RWPE2 (cell line): Measurements from ENCODE around the gene PITPNC1.

Experiments used
- ATAC-seq: fragments of 200-7000 bp; cut with Tn5 transposase; 3 replicates; pipeline ENCODE4 v1.9.1; 2021; ENCODE audit warnings: low read depth
- DNase-seq: peaks from one replicate; pipeline ENCODE4 v3.0.0-alpha.2; 2020; ENCODE audit warnings: low spot score
- H3K27ac ChIP-seq: fragments of 450-650 bp; 2 replicates; pipeline ENCODE4 v1.5.1; 2017; ENCODE audit warnings: mild to moderate bottlenecking; ENCODE audit not compliant: poor library complexity, severe bottlenecking
- H3K27me3 ChIP-seq: fragments of 250-450 bp; sonication (Bioruptor Pico); 2 replicates; pipeline ENCODE4 v1.5.1; 2021; ENCODE audit warnings: mild to moderate bottlenecking, moderate library complexity; ENCODE audit not compliant: insufficient read depth, poor library complexity, severe bottlenecking
- H3K36me3 ChIP-seq: fragments of 250-450 bp; sonication (Bioruptor Pico); 2 replicates; pipeline ENCODE4 v1.5.1; 2020; ENCODE audit warnings: low read depth, mild to moderate bottlenecking, moderate library complexity
- H3K4me1 ChIP-seq: fragments of 250-450 bp; sonication (Bioruptor Pico); 2 replicates; pipeline ENCODE4 v1.5.1; 2021; ENCODE audit warnings: mild to moderate bottlenecking, moderate library complexity; ENCODE audit not compliant: insufficient read depth, poor library complexity, severe bottlenecking
- H3K4me3 ChIP-seq: fragments of 250-450 bp; sonication (Bioruptor Pico); 2 replicates; pipeline ENCODE4 v1.5.1; 2021; ENCODE audit warnings: mild to moderate bottlenecking, moderate library complexity; ENCODE audit not compliant: severe bottlenecking
- H3K9me3 ChIP-seq: fragments of 250-450 bp; sonication (Bioruptor Pico); 2 replicates; pipeline ENCODE4 v1.5.1; 2021; ENCODE audit warnings: mild to moderate bottlenecking, moderate library complexity; ENCODE audit not compliant: severe bottlenecking
- CTCF ChIP-seq: fragments of 450-650 bp; IDR thresholded peaks from one replicate; pipeline ENCODE4 v1.5.1; 2017; ENCODE audit warnings: mild to moderate bottlenecking, moderate library complexity; ENCODE audit not compliant: poor library complexity, severe bottlenecking

PITPNC1 gene

GRCh38 chr17:67600408-67600807 lies 223.3 kb downstream of the PITPNC1 start:
- ATAC-seq (no peak), DNase-seq (no peak)
- TF ChIP-seq CTCF, result no peak
- Histone ChIP-seq H3K4me3 (no peak overlapping the region), H3K36me3 (peaks cover 7% of the 10 kb centered on the region; the same call in 1 of the 2 replicates), H3K9me3 (no peaks in the 10 kb centered on the region), H3K27ac (no peak overlapping the region), H3K27me3 (no peaks in the 10 kb centered on the region), H3K4me1 (no peaks in the 10 kb centered on the region)

GRCh38 chr17:67601897-67602296 lies 224.8 kb downstream of the PITPNC1 start:
- no peaks in the 10 kb centered on the region for H3K9me3 ChIP-seq
- DNase-seq (no peak), ATAC-seq (no peak)
- no peak overlapping the region for H3K4me3 ChIP-seq
- H3K27me3 ChIP-seq, result no peaks in the 10 kb centered on the region
- no peak overlapping the region for H3K27ac ChIP-seq
- TF ChIP-seq CTCF, result no peak
- peaks cover 4% of the 10 kb centered on the region; the same call in 1 of the 2 replicates for H3K36me3 ChIP-seq
- H3K4me1 ChIP-seq, result no peaks in the 10 kb centered on the region

- Histone ChIP-seq H3K36me3 (peaks cover 4% of the 10 kb centered on the region; the same call in 1 of the 2 replicates), H3K27ac (no peak overlapping the region), H3K27me3 (no peaks in the 10 kb centered on the region), H3K4me3 (no peak overlapping the region), H3K4me1 (no peaks in the 10 kb centered on the region), H3K9me3 (no peaks in the 10 kb centered on the region)
- DNase-seq (peak; percentile 3), ATAC-seq (no peak)
- TF ChIP-seq CTCF, result no peak
These were observed 225.4 kb downstream of the PITPNC1 start for GRCh38 chr17:67602444-67602843.

GRCh38 chr17:67602974-67603373 lies 225.9 kb downstream of the PITPNC1 start:
- H3K9me3 ChIP-seq, result no peaks in the 10 kb centered on the region
- peaks cover 4% of the 10 kb centered on the region; the same call in 1 of the 2 replicates for H3K36me3 ChIP-seq
- TF ChIP-seq CTCF, result peak; percentile 19
- no peak overlapping the region for H3K4me3 ChIP-seq
- H3K4me1 ChIP-seq, result no peaks in the 10 kb centered on the region
- H3K27me3 ChIP-seq, result no peaks in the 10 kb centered on the region
- peak; percentile 20 for DNase-seq
- no peak overlapping the region for H3K27ac ChIP-seq
- ATAC-seq, result peak; percentile 29; the same call in 1 of the 3 replicates

GRCh38 chr17:67605256-67605912 lies 228.3 kb downstream of the PITPNC1 start:
- Histone ChIP-seq H3K27me3 (no peaks in the 10 kb centered on the region), H3K9me3 (no peaks in the 10 kb centered on the region), H3K36me3 (peaks cover 4% of the 10 kb centered on the region; the same call in 1 of the 2 replicates), H3K27ac (no peak overlapping the region), H3K4me1 (peaks cover 2% of the 10 kb centered on the region), H3K4me3 (no peak overlapping the region)
- DNase-seq (peak; percentile 11), ATAC-seq (no peak)
- no peak for TF ChIP-seq CTCF
